NCI-H748 (cell line): ENCODE measurements around the gene CNOT10.
A peak's percentile ranks its signal among the peaks of the same experiment; 100 is the strongest.
"Not testable (repeated sequence)": the region's sequence is repeated elsewhere in the genome, so short reads cannot be mapped to it uniquely, and the experiment has no call there.

Experiments used
- DNase-seq: peaks from one replicate; lab custom pipeline; 2025; ENCODE audit not compliant: unreplicated experiment; lab: John Stamatoyannopoulos, UW

Gene CNOT10

GRCh38 chr3:32684800-32685542, at the start of gene CNOT10:
TSS of gene CNOT10 (plus strand) at chr3:32685188. CDS start at chr3:32685461, 273 bp downstream.
- DNase-seq = peak; percentile 94

- DNase-seq = no peak
Observed at GRCh38 chr3:32640939-32641338, 44.0 kb upstream of the CNOT10 start.

GRCh38 chr3:32641356-32641755, 43.6 kb upstream of the CNOT10 start:
- DNase-seq = no peak

GRCh38 chr3:32643354-32643753, 41.6 kb upstream of the CNOT10 start:
- DNase-seq = no peak

GRCh38 chr3:32643816-32644215, 41.2 kb upstream of the CNOT10 start:
- DNase-seq = no peak

- DNase-seq = no peak
Observed at GRCh38 chr3:32644380-32644779, 40.6 kb upstream of the CNOT10 start.

- no peak for DNase-seq
Observed at GRCh38 chr3:32646761-32647160, 38.2 kb upstream of the CNOT10 start.

GRCh38 chr3:32652337-32653100, 32.5 kb upstream of the CNOT10 start:
- DNase-seq = not testable (repeated sequence)

GRCh38 chr3:32655167-32655566, 29.8 kb upstream of the CNOT10 start:
- no peak for DNase-seq

GRCh38 chr3:32660634-32661033, 24.4 kb upstream of the CNOT10 start:
- DNase-seq = no peak

GRCh38 chr3:32662647-32663046, 22.3 kb upstream of the CNOT10 start:
- DNase-seq = no peak

- peak; percentile 24 for DNase-seq
Observed at GRCh38 chr3:32664630-32665075, 20.3 kb upstream of the CNOT10 start.

GRCh38 chr3:32667072-32667582, 17.9 kb upstream of the CNOT10 start:
- DNase-seq = peak; percentile 25

- DNase-seq = not testable (repeated sequence)
Observed at GRCh38 chr3:32669226-32669625, 15.8 kb upstream of the CNOT10 start.

- DNase-seq = not testable (repeated sequence)
Observed at GRCh38 chr3:32673730-32674129, 11.3 kb upstream of the CNOT10 start.

- DNase-seq = no peak
Observed at GRCh38 chr3:32675164-32675563, 9.8 kb upstream of the CNOT10 start.

GRCh38 chr3:32675650-32676049, 9.3 kb upstream of the CNOT10 start:
- no peak for DNase-seq

GRCh38 chr3:32681811-32682210, 3.2 kb upstream of the CNOT10 start:
- no peak for DNase-seq

- peak; percentile 4 for DNase-seq
Observed at GRCh38 chr3:32684029-32684799, 774 bp upstream of the CNOT10 start.

GRCh38 chr3:32685543-32686185, 676 bp downstream of the CNOT10 start:
- peak; percentile 41 for DNase-seq

- no peak for DNase-seq
Observed at GRCh38 chr3:32686713-32687112, 1.7 kb downstream of the CNOT10 start.
